ENCODE measurements around the gene TM9SF1. TPM values are rescaled to one million over a fixed set of nuclear protein-coding genes. Genes with fewer than 3 reads are reported as not detected.

The TM9SF1 gene
- total and polyA plus RNA-seq, 9 of the 15 experiments (the other 6 are each of a cell fraction or from before 2014, with no cell fraction given), result 5.3 to 20.3 (median 11.8) TPM

DNA sequence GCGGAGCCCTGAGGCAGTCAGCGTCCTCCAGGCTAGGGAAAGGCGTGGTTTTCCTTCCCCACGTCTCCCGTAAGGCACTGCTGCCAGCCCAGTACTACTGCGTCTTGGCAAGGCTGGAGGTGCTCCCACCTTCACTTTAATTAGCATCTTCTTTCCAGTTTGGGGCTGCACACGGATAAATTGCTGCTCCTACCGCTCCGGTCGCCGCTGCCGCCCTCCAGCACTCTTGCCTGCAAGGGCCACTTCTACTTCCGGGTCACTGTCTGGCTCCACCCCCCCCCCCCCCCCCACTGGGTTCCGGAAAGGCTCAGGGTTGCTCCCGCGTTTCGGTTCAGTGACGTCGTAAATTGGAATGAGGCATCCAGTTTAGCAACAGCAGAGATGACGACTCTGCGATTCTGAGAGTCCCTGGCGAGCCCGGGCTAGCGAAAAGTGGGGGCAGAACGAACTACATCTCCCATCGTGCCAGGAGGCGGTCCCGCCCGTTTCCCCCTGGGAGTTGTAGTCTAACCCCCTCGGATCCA lies 36.9 kb upstream of the TM9SF1 start, which contains the start of gene NEDD8 (continued):
- TF ChIP-seq CHAMP1 (IDR thresholded peaks at IDR 0.05), result no peak
- TF ChIP-seq CBFB (CRISPR knock-in tag; IDR thresholded peaks at IDR 0.05), result no peak
- TF ChIP-seq ZNF395 (CRISPR knock-in tag; IDR thresholded peaks at IDR 0.05), result 0 out of 2 replicates have a peak, but pooled peaks have one; percentile 46
- TF ChIP-seq, protein P1, sequence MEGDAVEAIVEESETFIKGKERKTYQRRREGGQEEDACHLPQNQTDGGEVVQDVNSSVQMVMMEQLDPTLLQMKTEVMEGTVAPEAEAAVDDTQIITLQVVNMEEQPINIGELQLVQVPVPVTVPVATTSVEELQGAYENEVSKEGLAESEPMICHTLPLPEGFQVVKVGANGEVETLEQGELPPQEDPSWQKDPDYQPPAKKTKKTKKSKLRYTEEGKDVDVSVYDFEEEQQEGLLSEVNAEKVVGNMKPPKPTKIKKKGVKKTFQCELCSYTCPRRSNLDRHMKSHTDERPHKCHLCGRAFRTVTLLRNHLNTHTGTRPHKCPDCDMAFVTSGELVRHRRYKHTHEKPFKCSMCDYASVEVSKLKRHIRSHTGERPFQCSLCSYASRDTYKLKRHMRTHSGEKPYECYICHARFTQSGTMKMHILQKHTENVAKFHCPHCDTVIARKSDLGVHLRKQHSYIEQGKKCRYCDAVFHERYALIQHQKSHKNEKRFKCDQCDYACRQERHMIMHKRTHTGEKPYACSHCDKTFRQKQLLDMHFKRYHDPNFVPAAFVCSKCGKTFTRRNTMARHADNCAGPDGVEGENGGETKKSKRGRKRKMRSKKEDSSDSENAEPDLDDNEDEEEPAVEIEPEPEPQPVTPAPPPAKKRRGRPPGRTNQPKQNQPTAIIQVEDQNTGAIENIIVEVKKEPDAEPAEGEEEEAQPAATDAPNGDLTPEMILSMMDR (IDR thresholded peaks at IDR 0.05 in 2 of 3, conservative IDR thresholded peaks at IDR 0.05 in 1 of 3; ENCODE audit: insufficient read depth in 2 of 3, low read depth in 1 of 3, low read length in 3 of 3), result no peak
- TF ChIP-seq ZNF133 (CRISPR knock-in tag; IDR thresholded peaks at IDR 0.05), result no peak
- peak; percentile 91 to 96 for TF ChIP-seq SIX5 (IDR thresholded peaks at IDR 0.05; ENCODE audit: borderline replicate concordance in 1 of 2, insufficient read depth in 1 of 2, low read depth in 1 of 2, low read length in 2 of 2)
- TF ChIP-seq RFX5 (IDR thresholded peaks at IDR 0.05; ENCODE audit: low read depth, low read length), result no peak
- no peak for TF ChIP-seq E2F5 (CRISPR knock-in tag; IDR thresholded peaks at IDR 0.05)
- TF ChIP-seq, protein P2, sequence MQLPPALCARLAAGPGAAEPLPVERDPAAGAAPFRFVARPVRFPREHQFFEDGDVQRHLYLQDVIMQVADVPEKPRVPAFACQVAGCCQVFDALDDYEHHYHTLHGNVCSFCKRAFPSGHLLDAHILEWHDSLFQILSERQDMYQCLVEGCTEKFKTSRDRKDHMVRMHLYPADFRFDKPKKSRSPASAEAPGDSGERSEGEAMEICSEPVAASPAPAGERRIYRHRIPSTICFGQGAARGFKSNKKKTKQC (CRISPR knock-in tag; IDR thresholded peaks at IDR 0.05), result no peak
- TF ChIP-seq FOS (IDR thresholded peaks at IDR 0.05; ENCODE audit: extremely low read depth, insufficient read length), result no peak
- 0 out of 2 replicates have a peak, but pooled peaks have one; percentile 26 for TF ChIP-seq FOXP1 (CRISPR knock-in tag; IDR thresholded peaks at IDR 0.05)
- TF ChIP-seq IFI16 (CRISPR knock-in tag; IDR thresholded peaks at IDR 0.05), result no peak
- TF ChIP-seq GABPA (tag; conservative IDR thresholded peaks at IDR 0.05; ENCODE audit: low read depth), result peak; percentile 96
- TF ChIP-seq CREB3L1 (IDR thresholded peaks at IDR 0.05; ENCODE audit: borderline replicate concordance, low read depth), result peak; percentile 76; the same call in 1 of the 2 replicates
- TF ChIP-seq NKRF (IDR thresholded peaks at IDR 0.05; ENCODE audit: borderline replicate concordance), result peak; percentile 65; the same call in 1 of the 2 replicates
- no peak for TF ChIP-seq CBX1 (IDR thresholded peaks at IDR 0.05; ENCODE audit: low read depth)
